Mucosa of stomach (tissue), 1 donor: ENCODE data around the gene PAPPA2.
"Not testable (repeated sequence)": the region's sequence is repeated elsewhere in the genome, so short reads cannot be mapped to it uniquely, and the experiment has no call there.

ENCODE experiments used
- H3K27me3 ChIP-seq: one replicate; pipeline ENCODE4 v1.7.0; 2013; ENCODE audit warnings: mild to moderate bottlenecking, low read length; ENCODE audit not compliant: control insufficient read depth, insufficient read depth
- H3K36me3 ChIP-seq: one replicate; pipeline ENCODE4 v1.7.0; 2013; ENCODE audit warnings: low read length; ENCODE audit not compliant: control insufficient read depth, insufficient read depth
- H3K4me1 ChIP-seq: one replicate; pipeline ENCODE4 v1.7.0; 2013; ENCODE audit warnings: mild to moderate bottlenecking, low read length; ENCODE audit not compliant: control insufficient read depth, insufficient read depth
- H3K4me3 ChIP-seq: one replicate; pipeline ENCODE4 v1.7.0; 2013; ENCODE audit warnings: low read length
- H3K9ac ChIP-seq: one replicate; pipeline ENCODE4 v1.7.0; 2013; ENCODE audit warnings: mild to moderate bottlenecking, low read length, moderate library complexity
- H3K9me3 ChIP-seq: one replicate; pipeline ENCODE4 v1.7.0; 2013; ENCODE audit warnings: mild to moderate bottlenecking, low read length, moderate library complexity; ENCODE audit not compliant: control insufficient read depth
- donor health status: Pancreatic carcinoma.

PAPPA2 gene

GRCh38 chr1:176462674-176463378 is at the start of gene PAPPA2:
Gene PAPPA2, plus strand, starts transcription at chr1:176463175. Its CDS starts 93,148 bp downstream, at chr1:176556323.
- no peaks in the 10 kb centered on the region for H3K36me3 ChIP-seq
- H3K9me3 ChIP-seq: no peaks in the 10 kb centered on the region
- no peak within 1 kb of the TSS for H3K9ac ChIP-seq
- no peaks in the 10 kb centered on the region for H3K4me1 ChIP-seq
- H3K4me3 ChIP-seq: no peak within 1 kb of the TSS
- H3K27me3 ChIP-seq: no peaks in the 10 kb centered on the region

DNA sequence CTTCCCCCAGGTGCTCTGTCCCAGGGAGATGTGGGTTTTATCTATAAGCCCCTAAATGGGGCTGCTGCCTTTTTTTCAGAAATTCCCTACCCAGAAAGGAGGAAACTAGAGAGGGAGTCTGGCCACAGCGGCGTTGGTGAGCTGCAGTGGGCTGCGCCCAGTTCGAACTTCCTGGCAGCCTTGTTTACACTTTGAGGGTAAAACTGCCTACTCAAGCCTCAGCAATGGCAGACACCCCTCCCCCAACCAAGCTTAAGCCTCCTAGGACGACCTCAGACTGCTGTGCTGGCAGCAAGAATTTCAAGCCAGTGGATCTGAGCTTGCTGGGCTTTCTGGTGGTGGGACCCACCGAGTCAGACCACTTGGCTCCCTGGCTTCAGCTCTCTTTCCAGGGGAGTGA is 46.2 kb upstream of the PAPPA2 start:
- H3K36me3 ChIP-seq: no peaks in the 10 kb centered on the region
- H3K9ac ChIP-seq: no peak overlapping the region
- H3K9me3 ChIP-seq: no peaks in the 10 kb centered on the region
- no peak overlapping the region for H3K4me3 ChIP-seq
- H3K27me3 ChIP-seq: no peaks in the 10 kb centered on the region
- H3K4me1 ChIP-seq: no peaks in the 10 kb centered on the region

- H3K36me3 ChIP-seq, H3K9me3 ChIP-seq, H3K4me3 ChIP-seq, H3K27me3 ChIP-seq, H3K4me1 ChIP-seq, H3K9ac ChIP-seq: not testable (repeated sequence)
These were observed 43.4 kb upstream of the PAPPA2 start for GRCh38 chr1:176419608-176420007.

GRCh38 chr1:176434234-176434633 is 28.7 kb upstream of the PAPPA2 start:
- H3K4me3 ChIP-seq: no peak overlapping the region
- no peak overlapping the region for H3K9ac ChIP-seq
- no peaks in the 10 kb centered on the region for H3K27me3 ChIP-seq
- H3K4me1 ChIP-seq: no peaks in the 10 kb centered on the region
- no peaks in the 10 kb centered on the region for H3K36me3 ChIP-seq
- H3K9me3 ChIP-seq: no peaks in the 10 kb centered on the region

DNA sequence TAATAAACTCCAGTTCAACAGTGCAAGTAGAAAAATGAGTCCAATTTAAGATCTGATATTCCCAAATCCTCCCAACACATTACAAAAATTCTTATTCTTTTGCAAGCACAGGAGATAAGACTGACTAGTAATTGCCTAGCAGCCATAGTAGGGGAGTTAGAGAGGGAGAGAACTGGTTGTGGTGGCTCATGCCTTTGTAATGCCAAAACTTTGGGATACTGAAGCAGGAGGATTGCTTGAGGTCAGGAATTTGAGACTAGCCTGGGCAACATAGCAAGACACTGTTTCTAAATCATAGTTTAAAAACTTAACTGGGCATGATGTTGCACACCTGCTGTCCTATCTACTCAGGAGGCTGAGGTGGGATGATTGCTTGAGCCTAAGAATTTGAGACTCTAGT is 26.7 kb upstream of the PAPPA2 start:
- Histone ChIP-seq H3K4me3 (no peak overlapping the region), H3K9ac (no peak overlapping the region), H3K9me3 (no peaks in the 10 kb centered on the region), H3K36me3 (no peaks in the 10 kb centered on the region), H3K27me3 (no peaks in the 10 kb centered on the region), H3K4me1 (no peaks in the 10 kb centered on the region)

GRCh38 chr1:176440176-176440575 is 22.8 kb upstream of the PAPPA2 start:
- no peaks in the 10 kb centered on the region for H3K36me3 ChIP-seq
- H3K9me3 ChIP-seq: no peaks in the 10 kb centered on the region
- no peak overlapping the region for H3K4me3 ChIP-seq
- H3K27me3 ChIP-seq: no peaks in the 10 kb centered on the region
- H3K4me1 ChIP-seq: no peaks in the 10 kb centered on the region
- H3K9ac ChIP-seq: no peak overlapping the region

- Histone ChIP-seq H3K36me3 (no peaks in the 10 kb centered on the region), H3K4me1 (no peaks in the 10 kb centered on the region), H3K27me3 (no peaks in the 10 kb centered on the region), H3K9me3 (no peaks in the 10 kb centered on the region), H3K4me3 (no peak overlapping the region), H3K9ac (no peak overlapping the region)
These were observed 18.7 kb upstream of the PAPPA2 start for GRCh38 chr1:176444286-176444685.

- Histone ChIP-seq H3K36me3 (no peaks in the 10 kb centered on the region), H3K4me3 (no peak overlapping the region), H3K27me3 (no peaks in the 10 kb centered on the region), H3K9ac (no peak overlapping the region), H3K4me1 (no peaks in the 10 kb centered on the region), H3K9me3 (no peaks in the 10 kb centered on the region)
These were observed 17.6 kb upstream of the PAPPA2 start for GRCh38 chr1:176445402-176445801.

DNA sequence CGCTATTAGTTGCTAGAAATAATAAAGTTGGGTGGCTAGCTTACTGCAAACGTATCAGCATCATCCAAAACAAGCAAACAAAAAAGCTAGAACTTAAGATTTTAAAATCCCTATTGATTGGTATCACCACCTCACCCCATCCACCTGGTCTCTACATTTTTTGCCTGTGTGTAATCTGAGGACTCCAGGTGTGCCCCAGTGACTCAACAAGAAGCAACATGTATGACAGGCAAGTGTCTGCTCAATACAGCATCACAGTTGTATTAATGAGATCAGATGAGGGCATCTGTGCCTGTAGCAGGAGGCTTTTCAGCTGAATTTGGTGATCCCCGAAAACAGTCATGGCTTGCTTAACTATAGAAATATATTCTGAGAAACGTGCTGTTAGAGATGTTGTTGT is 14.6 kb upstream of the PAPPA2 start:
- Histone ChIP-seq H3K9ac (no peak overlapping the region), H3K27me3 (no peaks in the 10 kb centered on the region), H3K4me3 (no peak overlapping the region), H3K4me1 (no peaks in the 10 kb centered on the region), H3K9me3 (no peaks in the 10 kb centered on the region), H3K36me3 (no peaks in the 10 kb centered on the region)

GRCh38 chr1:176450526-176450925 is 12.4 kb upstream of the PAPPA2 start:
- no peaks in the 10 kb centered on the region for H3K9me3 ChIP-seq
- H3K4me3 ChIP-seq: no peak overlapping the region
- no peak overlapping the region for H3K9ac ChIP-seq
- no peaks in the 10 kb centered on the region for H3K36me3 ChIP-seq
- H3K4me1 ChIP-seq: no peaks in the 10 kb centered on the region
- H3K27me3 ChIP-seq: no peaks in the 10 kb centered on the region

DNA sequence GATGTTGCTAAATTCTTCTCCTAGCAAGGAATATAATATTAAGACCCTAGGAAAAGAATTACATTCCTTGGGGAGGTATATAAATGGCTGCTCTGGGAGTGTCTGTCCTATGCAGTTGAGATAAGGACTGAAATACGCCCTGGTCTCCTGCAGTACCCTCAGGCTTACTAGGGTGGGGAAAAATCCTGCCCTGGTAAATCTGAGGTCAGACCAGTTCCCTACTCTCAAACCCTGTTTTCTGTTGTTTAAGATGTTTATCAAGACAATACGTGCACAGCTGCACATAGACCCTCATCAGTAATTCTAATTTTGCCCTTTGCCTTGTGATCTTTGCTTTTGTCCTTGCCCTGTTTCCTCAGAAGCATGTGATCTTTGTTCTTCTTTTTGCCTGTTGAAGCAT is 11.2 kb upstream of the PAPPA2 start:
- not testable (repeated sequence) for H3K9ac ChIP-seq, H3K4me1 ChIP-seq, H3K9me3 ChIP-seq, H3K36me3 ChIP-seq, H3K4me3 ChIP-seq, H3K27me3 ChIP-seq

GRCh38 chr1:176456795-176457194 is 6.2 kb upstream of the PAPPA2 start:
- Histone ChIP-seq H3K36me3 (no peaks in the 10 kb centered on the region), H3K27me3 (no peaks in the 10 kb centered on the region), H3K9ac (no peak overlapping the region), H3K4me3 (no peak overlapping the region), H3K4me1 (no peaks in the 10 kb centered on the region), H3K9me3 (no peaks in the 10 kb centered on the region)
